H1 (cell line): ENCODE measurements around the gene ZW10. TPM values are rescaled to one million over a fixed set of nuclear protein-coding genes. Genes with fewer than 3 reads are reported as not detected.

Experiments
- CTCF ChIA-PET: fragments of 300-600 bp; sonication (Branson Sonifier 250); formaldehyde crosslinking; loops from one replicate; lab custom pipeline; 2021; ENCODE audit not compliant: partially characterized antibody; lab: Charles Lee
- POLR2A ChIA-PET: fragments of 300-600 bp; sonication (Branson Sonifier 250); formaldehyde crosslinking; loops from one replicate; lab custom pipeline; 2021; ENCODE audit warnings: inconsistent platforms; ENCODE audit not compliant: partially characterized antibody; lab: Charles Lee
- DNase-seq, 2 experiments: peaks; one replicate each; pipeline versions ENCODE4 v3.0.0 to v3.0.0-alpha.2; 2010 to 2022; ENCODE audit warnings: low spot score in 2 of 2, low read depth in 1 of 2, mixed read lengths in 1 of 2
- FAIRE-seq: peaks from 2 replicates; lab custom pipeline; 2011; peaks lifted over from hg19 to GRCh38; lab: Jason Lieb, UNC
- H2AFZ ChIP-seq: 2 replicates; pipeline ENCODE4 v1.8.1; 2012; ENCODE audit warnings: low read length, inconsistent platforms
- H2AK5ac ChIP-seq: 2 replicates; pipeline ENCODE4 v1.6.1; 2013; ENCODE audit warnings: low read depth, low read length
- H2BK120ac ChIP-seq: replicated peaks from 2 replicates; pipeline ENCODE3; 2013; ENCODE audit warnings: low read depth, low read length, inconsistent platforms
- H2BK12ac ChIP-seq: 2 replicates; pipeline ENCODE4 v1.6.1; 2013; ENCODE audit warnings: low read depth, low read length
- H2BK15ac ChIP-seq: 2 replicates; pipeline ENCODE4 v1.6.1; 2013; ENCODE audit warnings: low read length
- H2BK20ac ChIP-seq: 2 replicates; pipeline ENCODE4 v1.6.1; 2013; ENCODE audit warnings: low read length
- H2BK5ac ChIP-seq: 2 replicates; pipeline ENCODE4 v1.6.1; 2013; ENCODE audit warnings: low read depth, low read length
- H3K14ac ChIP-seq: 2 replicates; pipeline ENCODE4 v1.6.1; 2013; ENCODE audit warnings: inconsistent platforms; ENCODE audit not compliant: insufficient read length
- H3K18ac ChIP-seq: 2 replicates; pipeline ENCODE4 v1.6.1; 2013; ENCODE audit warnings: low read length; ENCODE audit errors: extremely low read depth
- H3K23ac ChIP-seq: 2 replicates; pipeline ENCODE4 v1.6.1; 2013; ENCODE audit warnings: inconsistent platforms; ENCODE audit not compliant: insufficient read length
- H3K23me2 ChIP-seq: 2 replicates; pipeline ENCODE4 v1.6.1; 2013; ENCODE audit warnings: low read depth, low read length
- H3K27ac ChIP-seq: 2 replicates; pipeline ENCODE4 v1.6.1; 2011; ENCODE audit warnings: low read depth, low read length, inconsistent platforms
- H3K27me3 ChIP-seq, 4 experiments: replicated peaks in 1 of 4; 1 replicate in 1 of 4; 2 replicates in 3 of 4; pipeline versions ENCODE4 v1.6.1 to v1.8.1; 2011 to 2013; ENCODE audit warnings: low read length in 3 of 4, mild to moderate bottlenecking in 3 of 4, inconsistent platforms in 2 of 4, mixed read lengths in 2 of 4, moderate library complexity in 1 of 4; ENCODE audit not compliant: control insufficient read depth in 3 of 4, insufficient read depth in 3 of 4; ENCODE audit errors: extremely low read depth in 1 of 4
- H3K36me3 ChIP-seq, 4 experiments: 2 replicates each; pipeline versions ENCODE4 v1.6.1 to v1.8.1; 2011 to 2013; ENCODE audit warnings: mild to moderate bottlenecking in 4 of 4, low read length in 3 of 4, moderate library complexity in 2 of 4, control low read depth in 1 of 4, inconsistent platforms in 1 of 4; ENCODE audit not compliant: insufficient read depth in 4 of 4, control insufficient read depth in 2 of 4
- H3K4ac ChIP-seq: replicated peaks from 2 replicates; pipeline ENCODE3; 2013; ENCODE audit warnings: low read length, low read depth, mixed read lengths, inconsistent platforms; ENCODE audit not compliant: insufficient read length
- H3K4me1 ChIP-seq, 4 experiments: replicated peaks in 1 of 4; 1 replicate in 1 of 4; 2 replicates in 3 of 4; pipeline versions ENCODE4 v1.6.1 to v1.8.1; 2011 to 2013; ENCODE audit warnings: low read length in 3 of 4, inconsistent platforms in 2 of 4, mixed read lengths in 1 of 4; ENCODE audit not compliant: insufficient read depth in 4 of 4, control insufficient read depth in 3 of 4
- H3K4me2 ChIP-seq, 2 experiments: 2 replicates each; pipeline versions ENCODE4 v1.6.1 to v1.8.1; 2011 to 2013; ENCODE audit warnings: low read depth in 2 of 2, low read length in 2 of 2, control low read depth in 1 of 2, inconsistent platforms in 1 of 2, mild to moderate bottlenecking in 1 of 2; ENCODE audit not compliant: insufficient read depth in 1 of 2
- H3K4me3 ChIP-seq, 4 experiments: fragments of 200-600, 300-600 bp in 1 of 4; sonication (generic), shearing (Covaris generic), sonication (Bioruptor Twin) in 1 of 4; 2 replicates each; pipeline versions ENCODE4 v1.5.1 to v1.8.1; 2011 to 2016; ENCODE audit warnings: low read length in 4 of 4, low read depth in 3 of 4, control low read depth in 2 of 4, inconsistent platforms in 2 of 4, mild to moderate bottlenecking in 2 of 4, mixed read lengths in 1 of 4, moderate library complexity in 1 of 4; ENCODE audit not compliant: insufficient read depth in 2 of 4; ENCODE audit errors: extremely low read depth in 1 of 4
- H3K56ac ChIP-seq: replicated peaks from 2 replicates; pipeline ENCODE3; 2013; ENCODE audit warnings: low read depth, mild to moderate bottlenecking, mixed read lengths, low read length, inconsistent platforms; ENCODE audit not compliant: insufficient read length
- H3K79me1 ChIP-seq: 2 replicates; pipeline ENCODE4 v1.6.1; 2013; ENCODE audit warnings: low read depth, low read length, control low read depth
- H3K79me2 ChIP-seq, 2 experiments: 2 replicates each; pipeline versions ENCODE4 v1.6.1 to v1.8.1; 2012 to 2013; ENCODE audit warnings: low read length in 2 of 2, mild to moderate bottlenecking in 2 of 2, inconsistent platforms in 1 of 2; ENCODE audit not compliant: insufficient read depth in 2 of 2, control insufficient read depth in 1 of 2
- H3K9ac ChIP-seq, 4 experiments: replicated peaks in 1 of 4; 1 replicate in 1 of 4; 2 replicates in 3 of 4; pipeline versions ENCODE4 v1.6.1 to v1.8.1; 2011 to 2013; ENCODE audit warnings: low read depth in 3 of 4, low read length in 3 of 4, control low read depth in 2 of 4, mild to moderate bottlenecking in 2 of 4, moderate library complexity in 2 of 4, inconsistent platforms in 1 of 4; ENCODE audit errors: extremely low read depth in 1 of 4
- H3K9me3 ChIP-seq, 2 experiments: 2 replicates each; pipeline versions ENCODE4 v1.6.1 to v1.8.1; 2012 to 2013; ENCODE audit warnings: mild to moderate bottlenecking in 2 of 2, moderate library complexity in 2 of 2, control low read depth in 1 of 2, inconsistent platforms in 1 of 2, low read depth in 1 of 2, low read length in 1 of 2, mixed read lengths in 1 of 2; ENCODE audit not compliant: insufficient read depth in 2 of 2
- H4K20me1 ChIP-seq, 2 experiments: replicated peaks in 1 of 2; 2 replicates each; pipeline versions ENCODE3 to v1.8.1; 2011 to 2013; ENCODE audit warnings: inconsistent platforms in 2 of 2, low read length in 2 of 2, mild to moderate bottlenecking in 1 of 2; ENCODE audit not compliant: insufficient read depth in 2 of 2, control insufficient read depth in 1 of 2
- H4K5ac ChIP-seq: 2 replicates; pipeline ENCODE4 v1.6.1; 2013; ENCODE audit warnings: low read length, low read depth, mixed read lengths, inconsistent platforms; ENCODE audit not compliant: insufficient read length
- H4K8ac ChIP-seq: 2 replicates; pipeline ENCODE4 v1.8.0; 2013; ENCODE audit warnings: mild to moderate bottlenecking, moderate library complexity, low read length, inconsistent platforms; ENCODE audit not compliant: insufficient read depth; ENCODE audit errors: extremely low read depth
- H4K91ac ChIP-seq: replicated peaks from 2 replicates; pipeline ENCODE3; 2013; ENCODE audit warnings: low read length, mixed read lengths, inconsistent platforms; ENCODE audit not compliant: insufficient read length
- ASH2L ChIP-seq: fragments of 200-600, 300-600 bp; sonication (generic); IDR thresholded peaks from one replicate; pipeline ENCODE4 v1.7.1; 2017; ENCODE audit warnings: low read length
- ATF2 ChIP-seq: IDR thresholded peaks from 2 replicates; pipeline ENCODE4 v1.6.1; 2012; ENCODE audit warnings: low read length, inconsistent platforms
- CHD2 ChIP-seq: IDR thresholded peaks from 2 replicates; pipeline ENCODE4 v1.6.1; 2012; ENCODE audit warnings: low read length, improper control_type of control experiment
- CTBP2 ChIP-seq: IDR thresholded peaks from 2 replicates; pipeline ENCODE4 v1.7.0; 2011; ENCODE audit warnings: borderline replicate concordance, mild to moderate bottlenecking, moderate library complexity, mixed read lengths, low read length; ENCODE audit not compliant: insufficient read depth, insufficient read length
- NANOG ChIP-seq: IDR thresholded peaks from 2 replicates; pipeline ENCODE4 v1.6.1; 2011; ENCODE audit warnings: low read length, low read depth, mild to moderate bottlenecking, inconsistent platforms; ENCODE audit not compliant: insufficient read depth, poor library complexity, severe bottlenecking
- PHF8 ChIP-seq: fragments of 200-600 bp; sonication (generic); conservative IDR thresholded peaks from 2 replicates; pipeline ENCODE4 v1.7.1; 2012; ENCODE audit warnings: low read depth, mild to moderate bottlenecking, inconsistent platforms, low read length, moderate library complexity
- RAD21 ChIP-seq, 2 experiments: IDR thresholded peaks in 1 of 2; conservative IDR thresholded peaks in 1 of 2; 2 replicates each; pipeline ENCODE4 v1.6.1; 2011; ENCODE audit warnings: low read depth in 2 of 2, low read length in 2 of 2, improper control_type of control experiment in 1 of 2, inconsistent platforms in 1 of 2, mild to moderate bottlenecking in 1 of 2, moderate library complexity in 1 of 2
- RNF2 ChIP-seq: fragments of 200-900, 300-1000 bp; sonication (generic); IDR thresholded peaks from 2 replicates; pipeline ENCODE4 v1.7.1; 2016; ENCODE audit warnings: borderline replicate concordance, low read depth, mild to moderate bottlenecking, antibody characterized with exemption, low read length; ENCODE audit not compliant: poor library complexity, severe bottlenecking; ENCODE audit errors: missing control alignments
- RXRA ChIP-seq: IDR thresholded peaks from 2 replicates; pipeline ENCODE4 v1.6.1; 2011; ENCODE audit warnings: low read depth, mild to moderate bottlenecking, low read length, moderate library complexity; ENCODE audit not compliant: insufficient read depth
- SIX5 ChIP-seq: IDR thresholded peaks from 2 replicates; pipeline ENCODE4 v1.6.1; 2011; ENCODE audit warnings: mild to moderate bottlenecking, low read depth, low read length
- SP2 ChIP-seq: IDR thresholded peaks from 2 replicates; pipeline ENCODE4 v1.6.1; 2012; ENCODE audit warnings: mild to moderate bottlenecking, low read length, inconsistent platforms
- SUZ12 ChIP-seq: fragments of 200-600 bp; sonication (generic); IDR thresholded peaks from 2 replicates; pipeline ENCODE4 v1.6.1; 2012; ENCODE audit warnings: mild to moderate bottlenecking, inconsistent platforms, low read length, moderate library complexity, mixed read lengths
- WGBS, 2 experiments: shearing (Covaris generic) in 1 of 2; methylation state at CpG; one replicate each; pipeline versions ENCODE4 v1.1.6 to v1.1.7; 2013 to 2015; ENCODE audit warnings: low lambda C conversion rate in 2 of 2, mixed read lengths in 2 of 2, inconsistent platforms in 1 of 2, low coverage in 1 of 2, missing lambda C conversion rate in 1 of 2; ENCODE audit not compliant: insufficient replicate concordance in 2 of 2, insufficient coverage in 1 of 2, insufficient read length in 1 of 2; ENCODE audit errors: extremely low coverage in 1 of 2, missing lambda C conversion rate in 1 of 2; 5-methylcytosine and 5-hydroxymethylcytosine counted together
- polyA plus RNA-seq, 7 experiments: library from polyadenylated mRNA; depleted of rRNA in 3 of 7; stranded (reverse) in 5 of 7; unstranded in 2 of 7; fragments of >200 nt in 5 of 7; fragments of 200-250 nt in 2 of 7; gene quantifications; 1 replicate in 5 of 7; 2 replicates in 1 of 7; 4 replicates in 1 of 7; pipeline versions ENCODE4 v1.2.1 to v1.2.3, GENCODE V29; 2011 to 2013; ENCODE audit warnings: missing spikeins in 2 of 7, mixed read lengths in 2 of 7
- total RNA-seq: library from RNA; stranded (reverse); fragmentation: NEBNext Ultra II Directional; extraction: Animal tissue kit (Norgen Biotek cat#: 25700); gene quantifications from 2 replicates; pipeline ENCODE4 v1.2.1, GENCODE V29; 2021

The ZW10 gene
- total and polyA plus RNA-seq, 2 of the 8 experiments (the other 6 are each of a cell fraction or from before 2014, with no cell fraction given): 9.0 to 25.3 TPM

GRCh38 chr11:113808931-113809330 is 35.4 kb upstream of the ZW10 start:
- no peak overlapping the region for H3K4me2 ChIP-seq
- POLR2A ChIA-PET: no interaction called here
- H2AFZ ChIP-seq: no peak overlapping the region
- H3K9ac ChIP-seq: no peak overlapping the region
- no peaks in the 10 kb centered on the region for H3K23me2 ChIP-seq
- H4K91ac ChIP-seq: no peak overlapping the region
- no peak overlapping the region for H3K27ac ChIP-seq
- no peak overlapping the region for H3K56ac ChIP-seq
- CTCF ChIA-PET: interaction anchor here (1.5 kb wide), 1 partner anchor 24 kb away, joined by 4 read pairs; no protein-coding TSS in a partner anchor
- DNase-seq (no peak), FAIRE-seq (no peak)
- H3K23ac ChIP-seq: no peak overlapping the region
- no peak overlapping the region for H2BK5ac ChIP-seq
- H3K79me1 ChIP-seq: no peaks in the 10 kb centered on the region; the same call in 1 of the 2 replicates
- no peak overlapping the region for H4K8ac ChIP-seq
- no peaks in the 10 kb centered on the region for H3K79me2 ChIP-seq
- no peaks in the 10 kb centered on the region for H3K4me1 ChIP-seq
- no peak overlapping the region for H3K4ac ChIP-seq
- H3K18ac ChIP-seq: no peak overlapping the region
- H3K14ac ChIP-seq: no peak overlapping the region
- no peak overlapping the region for H2BK20ac ChIP-seq
- H3K36me3 ChIP-seq: peaks cover 13 to 88% (median 49%) of the 10 kb centered on the region in 4 experiments
- H2BK15ac ChIP-seq: no peak overlapping the region
- H2BK12ac ChIP-seq: no peak overlapping the region
- 50% methylated on average over 2 of the region's 2 CpGs; no CpG with 5 or more reads in 1 of the 2 experiments for WGBS, 2 experiments
- no peaks in the 10 kb centered on the region for H4K20me1 ChIP-seq
- no peak overlapping the region for H2AK5ac ChIP-seq
- H3K27me3 ChIP-seq: no peaks in the 10 kb centered on the region
- no peak overlapping the region for H2BK120ac ChIP-seq
- no peaks in the 10 kb centered on the region for H3K9me3 ChIP-seq
- no peak overlapping the region for H4K5ac ChIP-seq
- no peak overlapping the region for H3K4me3 ChIP-seq
- TF ChIP-seq CHD2 (no peak), PHF8 (no peak), RXRA (no peak), SUZ12 (no peak), NANOG (no peak), ASH2L (no peak), CTBP2 (no peak), SP2 (no peak), RNF2 (no peak), RAD21 (IDR thresholded peaks at IDR 0.05 in 1 of 2, conservative IDR thresholded peaks at IDR 0.05 in 1 of 2; ENCODE audit: low read depth in 2 of 2, low read length in 2 of 2) (no peak), SIX5 (no peak), ATF2 (no peak)
